Inflammatory macrophage treated with lipopolysaccharide for 4 hours (primary cell): ENCODE data around the gene LIME1.
A peak's percentile ranks its signal among the peaks of the same experiment; 100 is the strongest.
"Not testable (repeated sequence)": the region's sequence is repeated elsewhere in the genome, so short reads cannot be mapped to it uniquely, and the experiment has no call there.

Experiments
- DNase-seq: peaks from one replicate; pipeline ENCODE4 v3.0.0-alpha.2; 2020

The LIME1 gene

GRCh38 chr20:63708301-63709148, 27.9 kb upstream of the LIME1 start:
- no peak for DNase-seq

GRCh38 chr20:63709149-63709527, 27.3 kb upstream of the LIME1 start:
- DNase-seq, result no peak

- no peak for DNase-seq
Observed at GRCh38 chr20:63711085-63711645, 25.3 kb upstream of the LIME1 start.

GRCh38 chr20:63712191-63712590, 24.3 kb upstream of the LIME1 start:
- DNase-seq, result no peak

- DNase-seq, result no peak
Observed at GRCh38 chr20:63714858-63715257, 21.6 kb upstream of the LIME1 start.

GRCh38 chr20:63718996-63719395, 17.5 kb upstream of the LIME1 start:
- no peak for DNase-seq

GRCh38 chr20:63722967-63723622, 13.4 kb upstream of the LIME1 start:
- not testable (repeated sequence) for DNase-seq

- DNase-seq, result not testable (repeated sequence)
Observed at GRCh38 chr20:63730189-63730733, 6.2 kb upstream of the LIME1 start.

GRCh38 chr20:63731410-63731809, 5.1 kb upstream of the LIME1 start:
- no peak for DNase-seq

- DNase-seq, result no peak
Observed at GRCh38 chr20:63732118-63733095, 4.1 kb upstream of the LIME1 start.

GRCh38 chr20:63733117-63733516, 3.3 kb upstream of the LIME1 start:
- DNase-seq, result no peak

- DNase-seq, result no peak
Observed at GRCh38 chr20:63733579-63734081, 2.8 kb upstream of the LIME1 start.

GRCh38 chr20:63734111-63734945, 2.1 kb upstream of the LIME1 start:
- DNase-seq, result no peak

GRCh38 chr20:63734946-63735858, 1.3 kb upstream of the LIME1 start:
- no peak for DNase-seq

- no peak for DNase-seq
Observed at GRCh38 chr20:63736893-63737694, 630 bp downstream of the LIME1 start.

GRCh38 chr20:63737695-63737944, 1.2 kb downstream of the LIME1 start:
- DNase-seq, result no peak

GRCh38 chr20:63737945-63738686, 1.7 kb downstream of the LIME1 start:
- DNase-seq, result no peak

GRCh38 chr20:63738687-63739129, 2.2 kb downstream of the LIME1 start:
- DNase-seq, result peak; percentile 21
